HCT116 (cell line): ENCODE results near the gene ARNT2. TPM values are rescaled to one million over a fixed set of nuclear protein-coding genes. Genes with fewer than 3 reads are reported as not detected.

ENCODE experiments used
- ATAC-seq: fragments of 200-7000 bp; cut with Tn5 transposase; 2 replicates; pipeline ENCODE4 v1.9.1; 2020; ENCODE audit warnings: mild to moderate bottlenecking, moderate library complexity
- BruUV-seq: library from RNA; stranded (reverse); fragments of 400-500 nt; replicated peaks from 2 replicates; lab custom pipeline; 2021; lab: Mats Ljungman, UMichigan
- CTCF ChIA-PET: fragments of 300-600 bp; sonication (Branson Sonifier 250); formaldehyde crosslinking; loops from one replicate; lab custom pipeline; 2021; ENCODE audit warnings: antibody characterized with exemption; lab: Charles Lee
- POLR2A ChIA-PET: fragments of 300-600, 350-600 bp; sonication (Branson Sonifier 250); formaldehyde crosslinking; loops from one replicate; lab custom pipeline; 2021; ENCODE audit warnings: antibody characterized with exemption; lab: Charles Lee
- RAD21 ChIA-PET, 2 experiments: fragments of 300-600 bp; sonication (Branson Sonifier 250); formaldehyde crosslinking; loops; one replicate each; lab custom pipeline; 2023; ENCODE audit warnings: low total read pairs in 2 of 2; ENCODE audit not compliant: uncharacterized antibody in 2 of 2, unreplicated experiment in 2 of 2, low non-redundant PET in 1 of 2; lab: Charles Lee
- DNase-seq: peaks from one replicate; pipeline ENCODE4 v3.0.0-alpha.2; 2010; ENCODE audit warnings: low read depth, low spot score
- H2AFZ ChIP-seq: fragments of 200-600 bp; shearing (Covaris generic), sonication (generic); 2 replicates; pipeline ENCODE4 v1.6.1; 2017; ENCODE audit warnings: low read depth, mixed run types, mixed read lengths, antibody characterized with exemption, low read length; ENCODE audit not compliant: poor library complexity, severe bottlenecking
- H3K27ac ChIP-seq: 2 replicates; pipeline ENCODE4 v1.5.1; 2012; ENCODE audit warnings: low read depth, low read length
- H3K27me3 ChIP-seq: fragments of 200-600 bp; sonication (generic); 2 replicates; pipeline ENCODE4 v1.6.1; 2016; ENCODE audit warnings: mixed run types, low read length, mixed read lengths; ENCODE audit not compliant: insufficient read depth
- H3K36me3 ChIP-seq, 2 experiments: fragments of 200-500 bp in 1 of 2; fragments of 200-600 bp in 1 of 2; sonication (Bioruptor generic) in 1 of 2; sonication (generic) in 1 of 2; 2 replicates each; pipeline versions ENCODE4 v1.5.1 to v1.6.1; 2014 to 2016; ENCODE audit warnings: low read length in 2 of 2, inconsistent platforms in 1 of 2, mixed read lengths in 1 of 2, mixed run types in 1 of 2; ENCODE audit not compliant: insufficient read depth in 2 of 2, control insufficient read depth in 1 of 2
- H3K4me1 ChIP-seq, 2 experiments: fragments of 200-600 bp in 1 of 2; sonication (generic) in 1 of 2; 2 replicates each; pipeline versions ENCODE4 v1.5.1 to v1.6.1; 2012 to 2017; ENCODE audit warnings: low read length in 2 of 2, inconsistent platforms in 1 of 2, mild to moderate bottlenecking in 1 of 2, mixed read lengths in 1 of 2, mixed run types in 1 of 2, moderate library complexity in 1 of 2; ENCODE audit not compliant: insufficient read depth in 2 of 2, control insufficient read depth in 1 of 2
- H3K4me2 ChIP-seq: fragments of 200-600 bp; sonication (generic); 2 replicates; pipeline ENCODE4 v1.6.1; 2017; ENCODE audit warnings: mixed run types, low read length, mixed read lengths
- H3K4me3 ChIP-seq, 2 experiments: fragments of 200-600 bp in 1 of 2; sonication (generic) in 1 of 2; replicated peaks in 1 of 2; 2 replicates each; pipeline ENCODE4 v1.5.1; 2011 to 2016; ENCODE audit warnings: low read length in 2 of 2, control low read depth in 1 of 2, low read depth in 1 of 2, mild to moderate bottlenecking in 1 of 2, mixed read lengths in 1 of 2, mixed run types in 1 of 2
- H3K79me2 ChIP-seq: fragments of 200-600 bp; sonication (generic); 2 replicates; pipeline ENCODE4 v1.6.1; 2017; ENCODE audit warnings: mild to moderate bottlenecking, mixed run types, low read length, moderate library complexity, mixed read lengths; ENCODE audit not compliant: insufficient read depth
- H3K9ac ChIP-seq: fragments of 200-600 bp; sonication (generic); 2 replicates; pipeline ENCODE4 v1.6.1; 2016; ENCODE audit warnings: low read length, mixed read lengths
- H3K9me2 ChIP-seq: fragments of 200-600 bp; sonication (generic), shearing (Covaris generic); 2 replicates; pipeline ENCODE4 v1.6.1; 2017; ENCODE audit warnings: mixed run types, mild to moderate bottlenecking, moderate library complexity; ENCODE audit not compliant: insufficient read depth
- H3K9me3 ChIP-seq, 2 experiments: fragments of 200-500 bp in 1 of 2; fragments of 200-600 bp in 1 of 2; sonication (Bioruptor generic) in 1 of 2; sonication (generic) in 1 of 2; 2 replicates each; pipeline ENCODE4 v1.6.1; 2014 to 2017; ENCODE audit warnings: low read length in 2 of 2, mixed read lengths in 2 of 2, inconsistent platforms in 1 of 2, low read depth in 1 of 2, mild to moderate bottlenecking in 1 of 2, mixed run types in 1 of 2, moderate library complexity in 1 of 2; ENCODE audit not compliant: control insufficient read depth in 1 of 2, insufficient read depth in 1 of 2
- H4K20me1 ChIP-seq: fragments of 200-600 bp; sonication (generic), shearing (Covaris generic); 2 replicates; pipeline ENCODE4 v1.6.1; 2017; ENCODE audit warnings: mixed run types, mild to moderate bottlenecking, moderate library complexity; ENCODE audit not compliant: insufficient read depth
- ATF3 ChIP-seq: IDR thresholded peaks from 2 replicates; pipeline ENCODE4 v1.6.1; 2012
- CBX3 ChIP-seq: IDR thresholded peaks from 2 replicates; pipeline ENCODE4 v1.6.1; 2012; ENCODE audit warnings: low read depth
- CEBPB ChIP-seq: IDR thresholded peaks from 2 replicates; pipeline ENCODE4 v1.6.1; 2012; ENCODE audit warnings: low read depth
- CTCF ChIP-seq, 3 experiments: fragments of 200-600 bp in 1 of 3; sonication (generic) in 1 of 3; IDR thresholded peaks in 2 of 3; conservative IDR thresholded peaks in 1 of 3; 2 replicates each; pipeline ENCODE4 v1.5.1; 2012 to 2017; ENCODE audit warnings: low read depth in 2 of 3, low read length in 2 of 3, antibody characterized with exemption in 1 of 3, borderline replicate concordance in 1 of 3, control low read depth in 1 of 3, mild to moderate bottlenecking in 1 of 3, mixed read lengths in 1 of 3, mixed run types in 1 of 3, moderate library complexity in 1 of 3; ENCODE audit not compliant: insufficient read depth in 1 of 3
- EGR1 ChIP-seq: IDR thresholded peaks from 2 replicates; pipeline ENCODE4 v1.6.1; 2012; ENCODE audit warnings: low read depth
- EZH2 ChIP-seq: fragments of 200-600 bp; sonication (generic); IDR thresholded peaks from 2 replicates; pipeline ENCODE4 v1.6.1; 2017; ENCODE audit warnings: antibody characterized with exemption, mixed run types
- EZH2phosphoT487 ChIP-seq: fragments of 200-600 bp; IDR thresholded peaks from 2 replicates; pipeline ENCODE4 v1.6.1; 2018; ENCODE audit warnings: antibody characterized with exemption, borderline replicate concordance
- JUND ChIP-seq: IDR thresholded peaks from 2 replicates; pipeline ENCODE4 v1.6.1; 2012
- MAX ChIP-seq: IDR thresholded peaks from 2 replicates; pipeline ENCODE4 v1.6.1; 2012
- POLR2A ChIP-seq: IDR thresholded peaks from 2 replicates; pipeline ENCODE4 v1.7.0; 2011; ENCODE audit warnings: borderline replicate concordance; ENCODE audit not compliant: insufficient read depth, insufficient read length; ENCODE audit errors: extremely low read depth
- POLR2AphosphoS5 ChIP-seq: IDR thresholded peaks from 2 replicates; pipeline ENCODE4 v1.6.1; 2011; ENCODE audit warnings: mild to moderate bottlenecking, low read depth, low read length, moderate library complexity
- RAD21 ChIP-seq: IDR thresholded peaks from 2 replicates; pipeline ENCODE4 v1.6.1; 2012; ENCODE audit warnings: low read depth, mild to moderate bottlenecking
- SIN3A ChIP-seq: IDR thresholded peaks from 2 replicates; pipeline ENCODE4 v1.6.1; 2012; ENCODE audit warnings: low read depth
- SRF ChIP-seq: IDR thresholded peaks from 2 replicates; pipeline ENCODE4 v1.6.1; 2012; ENCODE audit warnings: low read depth
- TCF7L2 ChIP-seq: IDR thresholded peaks from 2 replicates; pipeline ENCODE4 v1.7.0; 2011; ENCODE audit warnings: borderline replicate concordance, inconsistent platforms; ENCODE audit not compliant: insufficient read depth, insufficient read length; ENCODE audit errors: extremely low read depth
- YY1 ChIP-seq: IDR thresholded peaks from 2 replicates; pipeline ENCODE4 v1.6.1; 2011; ENCODE audit warnings: low read length, low read depth, moderate library complexity, mild to moderate bottlenecking; ENCODE audit not compliant: insufficient replicate concordance; ENCODE audit errors: extremely low read depth
- ZBTB33 ChIP-seq: IDR thresholded peaks from 2 replicates; pipeline ENCODE4 v1.6.1; 2011; ENCODE audit warnings: mild to moderate bottlenecking, low read length, moderate library complexity; ENCODE audit not compliant: insufficient replicate concordance; ENCODE audit errors: extremely low read depth
- ZFX ChIP-seq: fragments of 450-650 bp; IDR thresholded peaks from 2 replicates; pipeline ENCODE4 v1.6.1; 2017
- ZNF274 ChIP-seq: fragments of 200-500 bp; sonication (Bioruptor generic); IDR thresholded peaks from 2 replicates; pipeline ENCODE4 v1.6.1; 2014; ENCODE audit warnings: mild to moderate bottlenecking, low read depth, low read length, inconsistent platforms
- intact Hi-C: fragments of 100-400 bp; cut with micrococcal nuclease; formaldehyde crosslinking; loops from 2 replicates; pipeline ENCODE4 v1.10.0; 2022
- total RNA-seq: library from RNA; stranded (reverse); gene quantifications from one replicate; pipeline ENCODE4 v1.2.1, GENCODE V29; 2021; ENCODE audit not compliant: unreplicated experiment

ARNT2 gene
- total RNA-seq, 1 experiment from 2014 or later, result 3.0 TPM

- no TSS peak for BruUV-seq
- Histone ChIP-seq H3K4me2 (no peak overlapping the region), H2AFZ (no peak overlapping the region), H3K4me1 (no peaks in the 10 kb centered on the region), H3K36me3 (no peaks in the 10 kb centered on the region), H3K79me2 (no peaks in the 10 kb centered on the region), H3K4me3 (no peak overlapping the region), H3K27me3 (no peaks in the 10 kb centered on the region), H3K9ac (no peak overlapping the region), H4K20me1 (no peaks in the 10 kb centered on the region), H3K9me3 (no peaks in the 10 kb centered on the region), H3K27ac (no peak overlapping the region), H3K9me2 (no peaks in the 10 kb centered on the region)
- ChIA-PET POLR2A (no interaction called here), RAD21 (no interaction called here), CTCF (no interaction called here)
- no peak for TF ChIP-seq EZH2phosphoT487
- TF ChIP-seq ZBTB33, result no peak
- TF ChIP-seq ATF3, result no peak
- no peak for TF ChIP-seq CBX3
- no peak for TF ChIP-seq RAD21
- no peak for TF ChIP-seq MAX
- TF ChIP-seq SRF, result no peak
- no peak for TF ChIP-seq POLR2A
- no peak for TF ChIP-seq CEBPB
- TF ChIP-seq YY1, result no peak
- TF ChIP-seq JUND, result no peak
- TF ChIP-seq POLR2AphosphoS5, result no peak
- no peak for TF ChIP-seq TCF7L2
- no peak for TF ChIP-seq SIN3A
- no peak for TF ChIP-seq CTCF (IDR thresholded peaks at IDR 0.05 in 2 of 3, conservative IDR thresholded peaks at IDR 0.05 in 1 of 3; ENCODE audit: borderline replicate concordance in 1 of 3, insufficient read depth in 1 of 3, low read depth in 2 of 3, low read length in 2 of 3)
- no peak for TF ChIP-seq EZH2
- TF ChIP-seq EGR1, result no peak
- no peak for TF ChIP-seq ZNF274
- TF ChIP-seq ZFX, result no peak
- intact Hi-C loops, result no loop called here
- ATAC-seq (no peak), DNase-seq (no peak)
These were observed 201.5 kb downstream of the ARNT2 start for GRCh38 chr15:80605591-80606150.
